ENCODE data around the gene FEM1A. TPM values are rescaled to one million over a fixed set of nuclear protein-coding genes. Genes with fewer than 3 reads are reported as not detected.

Gene FEM1A
- total and polyA plus RNA-seq, 2 of the 13 experiments (the other 11 are each of a cell fraction or from before 2014, with no cell fraction given), result 3.2 to 10.8 TPM

DNA sequence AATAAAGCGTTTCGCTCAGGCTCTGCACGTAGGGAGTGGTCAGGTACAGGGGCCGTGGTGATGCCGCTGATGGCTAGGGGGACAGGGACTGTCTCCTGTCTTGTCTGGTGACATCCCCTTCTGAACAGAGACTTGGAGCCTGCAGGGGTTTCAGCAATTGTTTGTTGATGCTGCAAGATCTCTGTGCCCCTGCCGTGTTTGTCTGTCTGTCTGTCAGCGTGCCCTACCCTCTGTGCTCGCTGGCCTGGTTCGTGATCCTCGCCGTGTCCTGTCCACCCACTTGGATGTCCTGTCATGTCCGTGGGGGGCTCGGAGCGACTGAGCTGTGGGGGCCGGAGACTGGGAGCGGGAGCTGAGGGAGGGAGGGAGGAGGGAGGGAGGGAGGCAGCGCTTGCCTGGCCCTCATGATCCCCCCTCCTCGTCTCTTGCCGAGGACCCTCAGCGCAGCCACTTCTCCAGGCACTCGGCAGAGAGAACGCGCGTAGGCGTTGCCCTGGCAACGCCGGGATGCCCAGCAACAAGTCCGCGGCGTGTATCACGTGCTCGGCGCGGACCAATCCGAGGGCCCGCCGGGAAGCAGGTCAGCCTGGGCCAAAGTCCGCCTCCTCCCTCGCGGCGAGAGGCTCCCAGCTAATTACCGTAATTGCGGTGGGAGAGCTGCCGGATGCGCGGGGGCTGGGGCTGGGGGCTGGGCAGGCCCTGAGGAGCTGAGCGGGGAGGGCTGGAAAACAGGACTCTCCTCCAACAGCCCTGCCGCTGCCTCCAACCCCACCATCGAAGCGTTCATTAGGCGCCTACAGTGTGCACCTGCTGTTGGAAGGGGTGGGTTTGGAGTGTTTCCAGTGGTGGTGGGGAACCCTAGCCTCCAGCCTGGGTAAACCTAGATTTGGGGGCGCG, 31.9 kb upstream of the FEM1A start (continued):
- TF ChIP-seq, protein P1, sequence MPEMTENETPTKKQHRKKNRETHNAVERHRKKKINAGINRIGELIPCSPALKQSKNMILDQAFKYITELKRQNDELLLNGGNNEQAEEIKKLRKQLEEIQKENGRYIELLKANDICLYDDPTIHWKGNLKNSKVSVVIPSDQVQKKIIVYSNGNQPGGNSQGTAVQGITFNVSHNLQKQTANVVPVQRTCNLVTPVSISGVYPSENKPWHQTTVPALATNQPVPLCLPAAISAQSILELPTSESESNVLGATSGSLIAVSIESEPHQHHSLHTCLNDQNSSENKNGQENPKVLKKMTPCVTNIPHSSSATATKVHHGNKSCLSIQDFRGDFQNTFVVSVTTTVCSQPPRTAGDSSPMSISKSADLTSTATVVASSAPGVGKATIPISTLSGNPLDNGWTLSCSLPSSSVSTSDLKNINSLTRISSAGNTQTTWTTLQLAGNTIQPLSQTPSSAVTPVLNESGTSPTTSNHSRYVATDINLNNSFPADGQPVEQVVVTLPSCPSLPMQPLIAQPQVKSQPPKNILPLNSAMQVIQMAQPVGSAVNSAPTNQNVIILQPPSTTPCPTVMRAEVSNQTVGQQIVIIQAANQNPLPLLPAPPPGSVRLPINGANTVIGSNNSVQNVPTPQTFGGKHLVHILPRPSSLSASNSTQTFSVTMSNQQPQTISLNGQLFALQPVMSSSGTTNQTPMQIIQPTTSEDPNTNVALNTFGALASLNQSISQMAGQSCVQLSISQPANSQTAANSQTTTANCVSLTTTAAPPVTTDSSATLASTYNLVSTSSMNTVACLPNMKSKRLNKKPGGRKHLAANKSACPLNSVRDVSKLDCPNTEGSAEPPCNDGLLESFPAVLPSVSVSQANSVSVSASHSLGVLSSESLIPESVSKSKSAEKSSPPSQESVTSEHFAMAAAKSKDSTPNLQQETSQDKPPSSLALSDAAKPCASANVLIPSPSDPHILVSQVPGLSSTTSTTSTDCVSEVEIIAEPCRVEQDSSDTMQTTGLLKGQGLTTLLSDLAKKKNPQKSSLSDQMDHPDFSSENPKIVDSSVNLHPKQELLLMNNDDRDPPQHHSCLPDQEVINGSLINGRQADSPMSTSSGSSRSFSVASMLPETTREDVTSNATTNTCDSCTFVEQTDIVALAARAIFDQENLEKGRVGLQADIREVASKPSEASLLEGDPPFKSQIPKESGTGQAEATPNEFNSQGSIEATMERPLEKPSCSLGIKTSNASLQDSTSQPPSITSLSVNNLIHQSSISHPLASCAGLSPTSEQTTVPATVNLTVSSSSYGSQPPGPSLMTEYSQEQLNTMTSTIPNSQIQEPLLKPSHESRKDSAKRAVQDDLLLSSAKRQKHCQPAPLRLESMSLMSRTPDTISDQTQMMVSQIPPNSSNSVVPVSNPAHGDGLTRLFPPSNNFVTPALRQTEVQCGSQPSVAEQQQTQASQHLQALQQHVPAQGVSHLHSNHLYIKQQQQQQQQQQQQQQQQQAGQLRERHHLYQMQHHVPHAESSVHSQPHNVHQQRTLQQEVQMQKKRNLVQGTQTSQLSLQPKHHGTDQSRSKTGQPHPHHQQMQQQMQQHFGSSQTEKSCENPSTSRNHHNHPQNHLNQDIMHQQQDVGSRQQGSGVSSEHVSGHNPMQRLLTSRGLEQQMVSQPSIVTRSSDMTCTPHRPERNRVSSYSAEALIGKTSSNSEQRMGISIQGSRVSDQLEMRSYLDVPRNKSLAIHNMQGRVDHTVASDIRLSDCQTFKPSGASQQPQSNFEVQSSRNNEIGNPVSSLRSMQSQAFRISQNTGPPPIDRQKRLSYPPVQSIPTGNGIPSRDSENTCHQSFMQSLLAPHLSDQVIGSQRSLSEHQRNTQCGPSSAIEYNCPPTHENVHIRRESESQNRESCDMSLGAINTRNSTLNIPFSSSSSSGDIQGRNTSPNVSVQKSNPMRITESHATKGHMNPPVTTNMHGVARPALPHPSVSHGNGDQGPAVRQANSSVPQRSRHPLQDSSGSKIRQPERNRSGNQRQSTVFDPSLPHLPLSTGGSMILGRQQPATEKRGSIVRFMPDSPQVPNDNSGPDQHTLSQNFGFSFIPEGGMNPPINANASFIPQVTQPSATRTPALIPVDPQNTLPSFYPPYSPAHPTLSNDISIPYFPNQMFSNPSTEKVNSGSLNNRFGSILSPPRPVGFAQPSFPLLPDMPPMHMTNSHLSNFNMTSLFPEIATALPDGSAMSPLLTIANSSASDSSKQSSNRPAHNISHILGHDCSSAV (CRISPR knock-in tag; IDR thresholded peaks at IDR 0.05; ENCODE audit: borderline replicate concordance), result no peak
- TF ChIP-seq RXRB (CRISPR knock-in tag; IDR thresholded peaks at IDR 0.05; ENCODE audit: borderline replicate concordance), result peak; percentile 43; the same call in 1 of the 2 replicates
- TF ChIP-seq CEBPG (CRISPR knock-in tag; IDR thresholded peaks at IDR 0.05), result no peak
- no peak for TF ChIP-seq KDM4B (CRISPR knock-in tag; IDR thresholded peaks at IDR 0.05)
- 0 out of 2 replicates have a peak, but pooled peaks have one; percentile 41 for TF ChIP-seq RBFOX2 (IDR thresholded peaks at IDR 0.05; ENCODE audit: low read depth, low read length)
- peak; percentile 81; the same call in 1 of the 2 replicates for TF ChIP-seq CBFB (CRISPR knock-in tag; IDR thresholded peaks at IDR 0.05)
- TF ChIP-seq, protein P2, sequence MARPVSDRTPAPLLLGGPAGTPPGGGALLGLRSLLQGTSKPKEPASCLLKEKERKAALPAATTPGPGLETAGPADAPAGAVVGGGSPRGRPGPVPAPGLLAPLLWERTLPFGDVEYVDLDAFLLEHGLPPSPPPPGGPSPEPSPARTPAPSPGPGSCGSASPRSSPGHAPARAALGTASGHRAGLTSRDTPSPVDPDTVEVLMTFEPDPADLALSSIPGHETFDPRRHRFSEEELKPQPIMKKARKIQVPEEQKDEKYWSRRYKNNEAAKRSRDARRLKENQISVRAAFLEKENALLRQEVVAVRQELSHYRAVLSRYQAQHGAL (CRISPR knock-in tag; IDR thresholded peaks at IDR 0.05; ENCODE audit: not compliant biosample characterization), result no peak
- TF ChIP-seq, protein P3, sequence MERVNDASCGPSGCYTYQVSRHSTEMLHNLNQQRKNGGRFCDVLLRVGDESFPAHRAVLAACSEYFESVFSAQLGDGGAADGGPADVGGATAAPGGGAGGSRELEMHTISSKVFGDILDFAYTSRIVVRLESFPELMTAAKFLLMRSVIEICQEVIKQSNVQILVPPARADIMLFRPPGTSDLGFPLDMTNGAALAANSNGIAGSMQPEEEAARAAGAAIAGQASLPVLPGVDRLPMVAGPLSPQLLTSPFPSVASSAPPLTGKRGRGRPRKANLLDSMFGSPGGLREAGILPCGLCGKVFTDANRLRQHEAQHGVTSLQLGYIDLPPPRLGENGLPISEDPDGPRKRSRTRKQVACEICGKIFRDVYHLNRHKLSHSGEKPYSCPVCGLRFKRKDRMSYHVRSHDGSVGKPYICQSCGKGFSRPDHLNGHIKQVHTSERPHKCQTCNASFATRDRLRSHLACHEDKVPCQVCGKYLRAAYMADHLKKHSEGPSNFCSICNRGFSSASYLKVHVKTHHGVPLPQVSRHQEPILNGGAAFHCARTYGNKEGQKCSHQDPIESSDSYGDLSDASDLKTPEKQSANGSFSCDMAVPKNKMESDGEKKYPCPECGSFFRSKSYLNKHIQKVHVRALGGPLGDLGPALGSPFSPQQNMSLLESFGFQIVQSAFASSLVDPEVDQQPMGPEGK (CRISPR knock-in tag; IDR thresholded peaks at IDR 0.05), result peak; percentile 95
- TF ChIP-seq KDM6A (CRISPR knock-in tag; IDR thresholded peaks at IDR 0.05; ENCODE audit: low read depth), result peak; percentile 93
- TF ChIP-seq ZNF251 (CRISPR knock-in tag; IDR thresholded peaks at IDR 0.05), result no peak
- no peak for TF ChIP-seq GTF3A (CRISPR knock-in tag; conservative IDR thresholded peaks at IDR 0.05)
- peak; percentile 97 for TF ChIP-seq RFX3 (CRISPR knock-in tag; IDR thresholded peaks at IDR 0.05)
- TF ChIP-seq, protein P4, sequence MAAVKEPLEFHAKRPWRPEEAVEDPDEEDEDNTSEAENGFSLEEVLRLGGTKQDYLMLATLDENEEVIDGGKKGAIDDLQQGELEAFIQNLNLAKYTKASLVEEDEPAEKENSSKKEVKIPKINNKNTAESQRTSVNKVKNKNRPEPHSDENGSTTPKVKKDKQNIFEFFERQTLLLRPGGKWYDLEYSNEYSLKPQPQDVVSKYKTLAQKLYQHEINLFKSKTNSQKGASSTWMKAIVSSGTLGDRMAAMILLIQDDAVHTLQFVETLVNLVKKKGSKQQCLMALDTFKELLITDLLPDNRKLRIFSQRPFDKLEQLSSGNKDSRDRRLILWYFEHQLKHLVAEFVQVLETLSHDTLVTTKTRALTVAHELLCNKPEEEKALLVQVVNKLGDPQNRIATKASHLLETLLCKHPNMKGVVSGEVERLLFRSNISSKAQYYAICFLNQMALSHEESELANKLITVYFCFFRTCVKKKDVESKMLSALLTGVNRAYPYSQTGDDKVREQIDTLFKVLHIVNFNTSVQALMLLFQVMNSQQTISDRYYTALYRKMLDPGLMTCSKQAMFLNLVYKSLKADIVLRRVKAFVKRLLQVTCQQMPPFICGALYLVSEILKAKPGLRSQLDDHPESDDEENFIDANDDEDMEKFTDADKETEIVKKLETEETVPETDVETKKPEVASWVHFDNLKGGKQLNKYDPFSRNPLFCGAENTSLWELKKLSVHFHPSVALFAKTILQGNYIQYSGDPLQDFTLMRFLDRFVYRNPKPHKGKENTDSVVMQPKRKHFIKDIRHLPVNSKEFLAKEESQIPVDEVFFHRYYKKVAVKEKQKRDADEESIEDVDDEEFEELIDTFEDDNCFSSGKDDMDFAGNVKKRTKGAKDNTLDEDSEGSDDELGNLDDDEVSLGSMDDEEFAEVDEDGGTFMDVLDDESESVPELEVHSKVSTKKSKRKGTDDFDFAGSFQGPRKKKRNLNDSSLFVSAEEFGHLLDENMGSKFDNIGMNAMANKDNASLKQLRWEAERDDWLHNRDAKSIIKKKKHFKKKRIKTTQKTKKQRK (IDR thresholded peaks at IDR 0.05; ENCODE audit: low read length), result no peak
- TF ChIP-seq RFXANK (CRISPR knock-in tag; IDR thresholded peaks at IDR 0.05), result no peak
- TF ChIP-seq ZBTB7B (CRISPR knock-in tag; IDR thresholded peaks at IDR 0.05), result 0 out of 2 replicates have a peak, but pooled peaks have one; percentile 47
